AML-193 (cell line): ENCODE results near the gene FRS2.

Source experiments
- DNase-seq, 2 experiments: peaks; one replicate each; lab custom pipeline; 2025; lab: John Stamatoyannopoulos, UW

FRS2 gene

DNA sequence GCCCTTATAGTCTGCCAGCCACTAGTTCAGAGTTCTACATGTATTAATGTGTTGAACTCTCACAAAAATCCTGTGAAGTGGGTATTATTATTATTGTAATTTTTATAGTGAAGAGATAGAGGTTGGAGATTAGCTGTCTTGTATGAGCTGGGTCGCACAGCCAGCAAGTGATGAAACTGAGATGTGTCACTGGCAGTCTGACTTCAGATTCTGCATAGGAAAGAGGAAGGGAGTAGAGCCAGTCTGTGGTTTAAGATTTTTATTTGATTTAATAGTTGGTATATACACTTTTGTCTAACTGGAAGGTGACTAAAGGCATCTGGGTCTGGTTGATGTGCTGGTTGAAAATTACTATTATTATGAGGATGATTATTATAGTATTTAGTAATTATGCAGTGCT lies 5.8 kb upstream of the FRS2 start:
- peak; percentile 60 to 62 for DNase-seq

DNA sequence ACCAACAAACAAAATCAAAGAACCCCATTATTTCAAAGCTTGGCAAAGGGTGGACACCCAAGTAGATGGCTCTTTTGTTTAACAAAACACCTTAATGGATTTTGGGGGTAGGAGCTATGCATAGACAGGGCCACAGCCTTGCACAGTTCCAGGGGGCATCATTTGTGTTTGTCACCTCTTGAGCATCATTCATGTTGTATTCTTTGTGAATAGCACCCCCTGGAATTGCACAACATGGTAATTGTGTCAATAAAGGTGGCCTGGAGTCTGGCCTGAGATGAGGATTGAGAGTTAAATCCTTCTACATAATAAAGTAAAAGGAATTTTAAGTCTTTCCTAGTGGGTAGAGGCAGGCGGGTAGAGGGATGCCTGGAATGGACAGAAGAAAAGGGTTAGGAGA lies 3.3 kb upstream of the FRS2 start:
- no peak for DNase-seq

DNA sequence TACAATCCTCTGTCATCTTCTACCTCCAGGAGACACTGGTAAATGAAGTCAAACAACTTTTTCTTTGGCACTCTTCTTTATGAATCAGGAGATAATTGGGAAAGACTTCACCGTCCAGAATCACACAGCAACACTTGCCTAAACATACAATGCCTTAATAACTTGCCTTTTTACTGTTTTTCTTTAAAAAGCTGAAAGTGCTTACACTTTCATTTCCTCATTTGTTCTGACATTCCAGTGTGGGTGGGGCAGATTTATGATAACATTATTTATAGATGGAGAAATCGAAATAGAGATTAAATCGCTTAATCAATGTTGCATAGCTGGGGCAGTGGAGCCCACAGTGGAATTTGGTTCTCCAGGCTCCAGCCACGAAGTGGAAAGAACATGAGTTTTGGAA lies 2.8 kb upstream of the FRS2 start:
- DNase-seq: no peak

DNA sequence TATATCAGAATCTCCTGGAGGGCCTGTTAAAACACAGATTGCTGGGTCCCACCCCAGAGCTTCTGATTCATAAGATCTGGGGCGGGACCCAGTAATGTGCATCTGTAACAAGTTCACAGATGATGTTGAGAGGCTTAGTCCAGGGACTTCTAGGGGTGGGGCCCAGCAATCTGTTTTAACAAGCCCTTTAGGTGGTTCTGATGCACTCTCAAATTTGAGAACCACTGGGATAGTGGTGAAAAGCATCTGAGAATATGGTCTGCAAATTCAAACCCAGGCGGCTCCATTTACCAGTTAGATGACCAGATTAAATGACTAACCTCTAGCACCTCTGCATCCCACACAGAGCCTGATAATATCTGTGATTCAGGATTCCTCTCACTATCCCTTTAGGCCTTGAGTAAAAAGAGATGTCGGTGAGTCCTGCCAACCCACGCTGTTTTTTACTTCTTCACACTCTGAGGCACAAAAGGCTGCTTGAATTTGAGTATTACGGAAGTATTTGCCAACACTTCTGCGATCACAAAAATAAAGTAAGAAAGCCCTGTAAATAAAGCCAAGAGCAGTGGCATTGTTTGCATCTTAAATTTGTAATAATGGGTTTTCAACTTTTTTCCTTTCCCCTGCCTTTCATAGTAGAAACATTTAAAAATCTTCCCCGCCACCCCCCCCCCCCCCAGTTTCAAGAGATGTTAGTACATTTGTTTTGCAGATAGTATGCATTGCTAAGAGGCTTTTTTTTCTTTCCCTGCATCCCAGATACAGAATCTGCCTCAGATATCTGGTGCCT lies 1.8 kb upstream of the FRS2 start:
- DNase-seq: no peak

DNA sequence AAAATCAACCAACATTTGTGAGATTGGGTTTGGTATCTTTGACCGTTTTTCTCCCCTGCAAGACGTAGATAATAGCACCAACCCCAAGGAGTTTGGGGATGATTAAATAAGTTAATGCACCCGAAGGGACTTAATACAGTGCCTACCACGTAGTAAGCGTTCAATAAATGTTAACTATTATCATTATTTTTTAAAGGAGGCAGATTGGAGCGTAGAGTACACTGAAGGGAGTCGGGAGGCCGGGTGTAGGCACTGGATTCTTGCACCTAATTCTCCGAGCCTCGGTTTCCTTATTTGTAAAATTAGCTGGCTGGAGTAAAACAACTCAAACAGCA lies 367 bp upstream of the FRS2 start:
- no peak for DNase-seq

DNA sequence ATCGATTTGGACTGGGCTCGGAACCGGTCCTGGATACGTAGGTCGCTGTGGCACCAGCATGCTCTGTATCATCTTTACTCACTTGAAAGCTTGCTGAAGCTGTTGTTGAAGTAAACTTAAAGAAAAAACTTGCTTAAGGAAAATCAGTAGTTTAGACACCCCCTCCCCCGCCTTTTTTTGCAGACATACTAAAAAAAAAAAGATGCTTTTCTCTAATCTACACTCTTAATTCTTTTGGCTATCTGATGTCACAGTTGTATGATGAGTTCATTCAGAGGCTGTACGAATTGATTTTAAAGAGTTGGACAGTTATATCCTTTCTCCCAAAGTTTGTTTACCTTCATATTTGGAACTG lies 865 bp downstream of the FRS2 start:
- no peak for DNase-seq

DNA sequence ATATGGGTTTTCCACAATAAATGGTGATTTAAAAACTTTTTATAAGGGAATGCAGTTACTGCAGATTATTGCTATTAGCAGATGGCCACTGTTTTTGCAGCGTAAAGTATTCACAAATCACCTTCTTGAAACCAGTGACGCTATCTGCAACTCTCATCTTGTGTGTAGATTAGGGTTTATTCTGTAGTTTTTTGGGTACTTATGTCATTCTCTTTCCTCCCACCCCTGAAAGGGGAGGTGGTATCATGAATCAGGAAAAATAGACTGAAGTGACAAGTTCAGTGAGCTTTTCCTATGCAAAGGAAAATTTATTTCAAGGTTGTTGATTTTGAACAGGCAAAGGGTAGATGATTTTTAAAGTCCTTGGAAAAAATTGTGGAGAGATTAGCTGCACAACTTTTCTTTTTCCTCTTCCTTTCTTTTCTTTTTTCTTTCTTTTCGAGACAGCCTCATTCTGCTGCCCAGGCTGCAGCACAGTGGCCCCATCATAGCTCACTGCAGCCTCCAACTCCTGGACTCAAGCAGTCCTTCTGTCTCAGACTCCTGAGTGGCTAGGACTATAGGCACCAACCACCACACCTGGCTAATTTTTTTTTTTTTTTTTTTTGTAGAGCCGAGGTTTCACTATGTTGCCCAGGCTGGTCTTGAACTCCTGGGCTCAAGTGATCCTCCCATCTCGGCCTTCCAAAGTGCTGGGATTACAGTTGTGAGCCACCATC lies 1.6 kb downstream of the FRS2 start:
- no peak for DNase-seq

DNA sequence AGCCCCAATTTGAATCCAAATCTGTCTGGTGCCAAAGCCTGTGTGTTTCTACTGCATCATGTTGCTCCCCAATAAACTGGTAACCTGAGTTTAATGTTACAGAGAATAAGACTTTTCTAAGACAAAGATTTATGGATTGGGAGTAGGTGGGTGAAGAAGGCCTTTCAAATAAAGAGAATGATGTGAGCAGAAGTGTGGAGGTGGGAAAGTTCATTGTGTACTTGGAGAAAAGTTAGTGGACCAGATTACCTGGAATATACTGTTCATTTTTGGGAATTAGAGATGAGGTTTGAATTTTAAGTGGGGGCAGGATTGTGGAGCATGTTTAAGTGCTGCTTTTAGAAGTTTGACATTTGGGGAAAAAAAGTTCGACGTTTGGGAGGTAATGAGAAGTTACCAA lies 3.1 kb downstream of the FRS2 start:
- DNase-seq: no peak

DNA sequence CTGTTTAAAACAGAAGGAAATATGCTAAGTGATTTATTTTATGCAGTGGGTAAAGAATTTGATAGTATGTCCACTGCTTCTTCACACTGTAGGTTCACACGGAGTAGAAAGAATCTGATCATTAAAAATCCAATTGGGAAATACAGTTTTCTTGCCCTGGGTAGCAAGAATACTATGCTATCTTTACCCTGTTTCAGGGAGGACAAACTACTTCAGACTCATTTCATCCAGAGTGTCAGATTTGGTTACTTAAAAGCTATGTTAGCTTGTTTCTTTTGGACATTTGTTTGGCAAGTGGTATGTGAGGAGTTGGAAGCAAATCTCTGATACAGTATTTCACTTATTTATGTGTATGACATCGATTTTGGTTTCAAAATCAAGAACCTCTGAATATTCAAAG lies 4.3 kb downstream of the FRS2 start:
- no peak for DNase-seq

DNA sequence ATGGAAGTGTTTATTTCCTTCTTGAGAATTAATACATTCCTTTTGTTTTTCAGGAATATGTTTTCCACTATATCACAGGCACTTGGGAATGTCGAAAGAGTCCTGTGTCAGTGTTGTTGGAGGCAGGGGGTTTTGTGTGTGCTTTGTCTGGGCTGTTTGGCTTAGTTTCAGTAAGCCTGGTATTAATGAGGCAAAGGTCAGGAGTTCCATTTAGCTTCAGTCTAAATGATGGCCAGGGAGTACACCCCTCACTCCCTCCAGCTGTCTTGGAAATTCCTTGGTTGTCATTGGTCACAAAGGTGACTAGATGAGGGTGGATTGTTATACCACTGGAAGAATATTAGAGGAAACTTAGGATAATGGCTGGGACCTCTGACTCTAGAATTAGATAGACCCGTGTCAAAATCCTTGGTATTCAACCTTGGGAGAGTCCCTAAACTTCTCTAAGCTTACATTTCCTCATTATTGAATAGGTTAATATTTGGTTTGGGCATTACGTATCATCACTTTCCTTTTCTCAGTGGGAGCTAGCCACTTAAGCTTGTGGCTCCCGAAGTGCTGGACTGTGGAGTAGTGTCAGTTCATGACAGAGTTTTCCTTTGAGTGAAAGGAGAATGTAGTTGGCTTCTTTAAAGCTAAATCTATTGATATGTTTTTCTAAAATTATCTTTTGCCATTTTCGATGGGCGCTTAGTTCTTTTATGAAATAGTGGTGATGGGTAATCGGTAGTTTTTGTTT lies 5.2 kb downstream of the FRS2 start:
- no peak for DNase-seq

DNA sequence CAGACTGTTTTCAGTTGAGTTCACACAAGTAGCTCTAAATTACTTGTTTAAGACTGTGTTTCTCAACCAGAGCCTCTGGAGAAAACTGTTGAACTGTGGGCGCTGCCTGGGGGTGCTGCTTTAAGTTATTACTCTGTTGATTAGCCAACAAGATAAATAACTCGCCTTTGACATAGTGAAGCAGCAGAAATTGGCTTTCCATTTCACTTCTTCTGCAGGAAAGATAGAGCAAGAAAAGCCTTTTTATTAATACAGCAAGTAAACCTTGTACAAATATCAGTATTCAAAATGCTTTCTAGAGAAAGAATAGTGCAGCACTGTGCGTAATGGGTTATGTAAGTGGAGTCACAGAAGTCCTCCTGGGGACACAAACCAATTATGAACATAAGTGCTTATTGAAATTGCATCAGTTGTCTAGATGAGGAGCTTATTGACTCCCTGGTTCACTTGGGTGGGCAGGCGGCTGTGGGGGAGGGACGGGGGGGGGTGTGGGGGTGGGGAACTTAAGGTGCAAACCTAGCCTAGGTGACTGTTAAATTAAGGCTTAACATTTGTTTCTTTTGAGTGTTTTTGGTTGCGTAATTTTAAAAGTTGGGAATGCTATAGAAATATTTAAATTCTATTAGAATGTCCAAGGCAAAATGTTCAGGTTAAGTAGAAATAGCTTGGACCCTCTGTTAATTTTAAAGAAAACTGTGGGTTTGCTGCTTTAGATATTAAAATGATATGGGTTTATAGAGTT lies 6.3 kb downstream of the FRS2 start:
- no peak for DNase-seq

DNA sequence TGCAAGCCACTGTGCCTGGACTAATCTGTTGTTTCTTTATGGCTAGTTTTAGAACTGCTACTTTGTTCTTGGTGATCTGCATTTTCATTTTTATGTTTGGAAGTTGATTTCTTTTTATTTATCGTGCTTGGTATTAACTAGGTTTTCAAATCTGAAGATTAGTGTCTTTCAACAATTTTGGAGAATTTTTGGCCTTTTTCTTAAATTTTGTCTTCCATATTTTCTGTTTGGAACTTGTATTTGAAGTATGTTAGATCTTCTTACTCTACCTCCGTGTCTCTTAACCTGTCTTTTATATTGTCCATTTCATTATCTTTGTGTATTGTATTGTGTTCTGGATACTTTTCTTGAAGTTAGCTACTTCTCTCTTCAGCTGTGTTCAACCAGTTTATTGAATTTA lies 9.5 kb downstream of the FRS2 start:
- DNase-seq: no peak

DNA sequence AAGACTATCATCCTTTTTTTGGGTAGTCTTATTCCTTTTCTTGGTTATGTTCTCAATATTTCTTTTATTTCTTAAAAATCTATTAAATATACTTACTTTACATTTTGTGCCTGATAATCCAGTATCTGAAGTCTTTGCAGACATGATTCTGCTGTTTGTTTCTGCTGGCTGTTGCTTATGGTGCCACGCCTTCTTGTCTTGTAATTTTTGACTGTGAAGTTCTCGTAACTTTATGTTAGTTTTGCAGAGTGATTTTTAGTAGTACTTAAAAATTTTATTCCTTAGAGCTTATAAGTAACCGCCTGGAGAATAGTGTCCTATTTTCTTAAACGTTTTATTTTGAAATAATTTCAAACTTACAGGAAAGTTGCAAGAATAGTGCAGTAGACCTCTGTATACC lies 10.5 kb downstream of the FRS2 start:
- no peak for DNase-seq

DNA sequence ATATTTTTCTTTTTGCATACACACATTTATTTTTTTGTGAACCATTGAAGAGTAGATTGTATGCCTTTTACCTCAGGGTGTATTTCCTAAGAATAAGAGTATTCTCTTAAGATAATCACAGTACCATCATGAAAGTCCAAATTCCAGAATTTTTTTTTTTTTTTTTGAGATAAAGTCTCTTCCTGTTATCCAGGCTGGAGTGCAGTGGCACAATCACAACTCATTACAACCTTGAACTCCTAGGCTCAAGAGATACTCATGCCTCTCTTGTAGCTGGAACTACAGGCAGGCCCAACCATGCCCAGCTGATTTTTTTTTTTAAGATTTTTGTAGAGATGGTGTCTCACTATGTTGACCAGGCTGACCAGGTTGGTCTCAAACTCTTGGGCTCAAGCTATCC lies 10.9 kb downstream of the FRS2 start:
- DNase-seq: no peak

DNA sequence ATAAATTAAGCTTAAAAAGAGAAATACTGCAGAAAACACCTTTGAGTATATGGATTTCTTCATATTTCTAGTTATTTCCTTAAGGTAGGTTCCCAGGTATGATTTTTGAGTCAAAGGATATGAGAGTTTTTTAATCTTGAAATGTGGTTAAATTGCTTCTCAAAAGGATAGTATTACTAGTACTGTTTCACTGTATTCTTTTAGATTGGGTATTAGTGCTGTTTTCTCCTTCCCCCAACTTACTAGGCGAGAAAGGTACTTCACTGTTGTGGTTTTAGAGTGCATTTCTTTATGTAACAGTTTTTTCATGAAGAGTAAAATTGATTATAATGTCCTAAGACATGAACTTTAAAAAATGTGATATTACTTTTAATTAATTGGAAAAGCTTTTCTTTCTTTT lies 13.5 kb downstream of the FRS2 start:
- no peak for DNase-seq

DNA sequence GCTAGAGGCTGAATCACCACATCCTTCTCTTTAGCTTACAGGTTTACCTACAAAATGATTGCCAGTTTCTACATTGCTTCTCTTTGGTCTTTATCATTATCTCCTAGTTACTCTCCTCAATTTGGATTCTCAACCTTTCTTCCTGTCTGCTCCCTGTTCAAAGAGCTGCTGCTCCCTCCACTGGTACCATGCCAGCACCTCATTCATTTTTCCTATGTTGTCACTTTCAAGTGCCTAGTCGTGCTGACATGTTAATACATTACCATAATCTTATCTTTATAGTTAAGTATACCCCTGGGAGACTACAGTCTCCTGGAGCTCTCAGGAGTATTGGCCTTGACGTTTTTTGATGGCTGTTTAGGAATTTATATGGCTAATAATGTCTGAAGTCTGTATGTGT lies 14.2 kb downstream of the FRS2 start:
- DNase-seq: no peak

DNA sequence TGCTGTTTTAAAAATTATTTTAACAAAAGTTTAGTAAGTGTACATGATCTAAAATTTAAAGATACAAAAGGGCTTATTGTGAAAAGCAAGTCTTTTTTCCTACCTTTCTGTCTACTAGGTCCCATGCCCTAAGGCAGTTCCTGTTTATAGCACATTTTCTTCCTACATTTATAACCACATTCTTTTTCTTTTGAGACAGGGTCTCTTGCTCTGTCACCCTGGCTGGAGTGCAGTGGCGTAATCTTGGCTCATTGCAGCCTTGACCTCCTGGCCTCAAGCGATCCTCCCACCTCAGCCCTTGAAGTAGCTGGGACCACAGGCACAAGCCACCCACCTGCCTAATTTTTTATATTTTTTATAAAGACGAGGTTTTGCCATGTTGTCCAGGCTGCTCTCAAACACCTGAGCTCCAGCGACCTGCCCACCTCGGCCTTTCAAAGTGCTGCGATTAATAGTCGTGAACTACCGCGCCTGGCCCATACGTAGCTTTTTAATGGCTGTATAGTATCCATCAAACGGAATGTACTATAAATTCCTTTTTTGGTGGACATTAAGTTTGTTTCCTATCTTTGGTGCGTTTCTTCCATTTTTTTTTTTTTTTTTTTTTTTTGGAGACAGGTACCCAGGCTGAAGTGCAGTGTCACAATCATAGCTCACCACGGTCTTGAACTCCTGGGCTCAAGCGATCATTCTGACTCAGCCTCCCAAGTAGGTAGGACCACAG lies 20.9 kb downstream of the FRS2 start:
- peak; percentile 91 for DNase-seq

DNA sequence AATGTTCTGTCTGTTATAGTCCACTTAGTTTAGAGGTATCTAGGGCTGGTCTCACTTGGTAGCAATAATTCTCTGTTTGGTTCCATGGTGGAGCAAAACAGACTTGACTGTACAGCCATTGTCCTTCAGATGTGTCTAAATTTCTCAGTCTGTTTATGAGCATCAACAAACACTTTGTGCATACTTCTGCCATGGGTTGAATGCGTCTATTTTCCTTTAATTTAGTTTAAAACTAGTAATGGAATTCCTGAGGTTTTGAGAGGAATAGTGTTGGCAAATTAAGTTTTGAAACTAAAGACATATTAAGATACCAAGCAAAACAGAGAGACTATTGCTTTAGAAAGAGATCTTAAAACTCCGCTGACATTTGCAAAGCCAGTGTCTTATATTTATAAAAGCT lies 22.6 kb downstream of the FRS2 start:
- no peak for DNase-seq

DNA sequence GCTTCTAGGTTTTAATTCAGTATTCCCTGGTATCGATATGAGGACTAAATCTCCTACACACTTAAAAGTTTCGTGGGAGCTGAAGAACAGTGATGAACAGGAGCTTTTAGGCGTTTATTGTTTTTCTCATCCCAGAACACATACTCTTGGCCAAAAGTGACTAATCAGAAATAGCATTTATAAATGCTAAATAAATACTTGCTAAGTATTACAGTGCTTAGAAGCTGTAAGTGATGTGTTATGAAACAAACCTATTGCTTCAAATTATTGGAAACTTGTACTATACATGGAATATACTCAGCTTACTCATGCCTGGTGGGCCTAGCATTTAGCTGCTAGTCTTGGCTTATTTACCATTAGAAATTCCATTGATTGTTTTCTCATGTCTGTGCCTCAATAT lies 24.9 kb downstream of the FRS2 start:
- DNase-seq: no peak

DNA sequence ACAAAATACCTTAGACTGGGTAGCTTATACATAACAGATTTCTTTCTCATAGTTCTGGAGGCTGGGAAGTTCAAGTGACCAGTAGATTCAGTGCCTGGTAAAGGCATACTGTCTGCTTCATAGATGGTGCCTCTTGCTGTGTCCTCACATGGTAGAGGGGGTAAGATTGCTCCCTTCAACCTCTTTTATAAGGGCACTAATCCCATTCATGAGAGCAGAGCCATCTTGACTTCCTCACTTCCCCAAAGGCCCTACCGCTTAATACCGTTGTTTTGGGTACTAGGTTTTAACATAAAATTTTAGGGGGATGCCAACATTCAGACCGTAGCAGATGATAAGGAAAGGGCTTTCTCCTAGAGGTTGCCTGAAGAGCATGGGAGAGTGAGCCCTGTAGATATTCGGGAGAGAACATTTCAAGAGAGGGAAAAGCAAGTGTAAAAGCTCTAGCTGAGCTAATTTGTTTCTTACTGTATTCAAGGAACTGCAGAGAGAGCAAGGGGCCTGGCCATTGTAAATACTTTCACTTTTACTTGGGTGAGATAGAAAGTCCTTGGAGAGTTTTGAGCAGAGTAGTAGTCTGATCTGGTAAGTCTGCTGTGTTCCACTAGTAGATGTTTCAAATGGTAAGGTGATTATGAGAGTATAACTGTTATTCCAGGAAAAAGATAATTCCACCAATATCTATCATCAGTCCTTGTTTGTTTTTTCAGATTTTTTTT lies 27.3 kb downstream of the FRS2 start:
- DNase-seq: peak in 1 of 2 experiments; percentile 29

DNA sequence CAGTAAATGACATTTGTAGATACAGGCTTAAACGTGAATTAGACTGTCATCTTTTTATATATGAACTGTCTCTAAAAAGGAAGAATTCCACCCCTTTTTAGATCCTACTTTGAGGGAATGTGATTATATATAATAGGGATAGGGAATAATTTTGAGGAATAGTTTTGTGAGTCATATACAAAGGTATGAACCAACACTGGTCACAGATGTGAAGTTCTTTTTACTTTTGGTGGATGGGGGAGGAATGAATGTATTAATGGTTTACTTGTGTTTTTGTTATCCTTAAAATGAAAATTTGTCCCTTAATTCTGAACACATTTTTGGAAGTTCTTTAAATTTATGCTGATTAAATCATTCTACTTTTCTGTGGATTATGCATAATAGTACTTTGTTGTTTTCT lies 30.4 kb downstream of the FRS2 start:
- no peak for DNase-seq
